ENCODE results near the gene EXOC6. TPM values are rescaled to one million over a fixed set of nuclear protein-coding genes. Genes with fewer than 3 reads are reported as not detected.

EXOC6 gene
- total and polyA plus RNA-seq, 9 donors, result 6.2 to 12.8 (median 9.7) TPM

DNA sequence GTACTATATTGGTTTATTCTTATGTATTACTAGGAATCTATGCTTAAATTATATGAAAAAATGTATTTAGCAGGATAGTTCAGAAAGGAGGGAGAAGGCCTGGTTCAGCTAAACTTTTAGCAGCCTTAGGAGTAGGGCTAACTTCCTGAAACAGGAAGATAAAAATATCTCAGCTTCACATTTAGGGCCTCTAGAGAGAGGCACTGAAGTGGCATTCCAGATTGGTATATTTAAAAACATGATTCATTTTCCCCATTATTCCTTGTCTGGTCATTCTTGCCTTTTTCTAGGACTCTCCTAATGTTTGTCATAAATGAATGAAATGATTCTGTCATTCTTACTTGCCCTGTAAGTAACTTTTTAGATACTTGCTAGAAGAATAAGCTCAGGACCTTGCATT is 149.3 kb downstream of the EXOC6 start:
- Histone ChIP-seq H3K4me3 (no peak overlapping the region), H3K36me3 (no peaks in the 10 kb centered on the region), H3K27ac (no peak overlapping the region), H3K9me3 (no peaks in the 10 kb centered on the region), H3K4me1 (ENCODE audit: insufficient read depth) (no peaks in the 10 kb centered on the region), H3K27me3 (no peaks in the 10 kb centered on the region)
- no peak for TF ChIP-seq EP300 (IDR thresholded peaks at IDR 0.05)
- TF ChIP-seq, protein P1, sequence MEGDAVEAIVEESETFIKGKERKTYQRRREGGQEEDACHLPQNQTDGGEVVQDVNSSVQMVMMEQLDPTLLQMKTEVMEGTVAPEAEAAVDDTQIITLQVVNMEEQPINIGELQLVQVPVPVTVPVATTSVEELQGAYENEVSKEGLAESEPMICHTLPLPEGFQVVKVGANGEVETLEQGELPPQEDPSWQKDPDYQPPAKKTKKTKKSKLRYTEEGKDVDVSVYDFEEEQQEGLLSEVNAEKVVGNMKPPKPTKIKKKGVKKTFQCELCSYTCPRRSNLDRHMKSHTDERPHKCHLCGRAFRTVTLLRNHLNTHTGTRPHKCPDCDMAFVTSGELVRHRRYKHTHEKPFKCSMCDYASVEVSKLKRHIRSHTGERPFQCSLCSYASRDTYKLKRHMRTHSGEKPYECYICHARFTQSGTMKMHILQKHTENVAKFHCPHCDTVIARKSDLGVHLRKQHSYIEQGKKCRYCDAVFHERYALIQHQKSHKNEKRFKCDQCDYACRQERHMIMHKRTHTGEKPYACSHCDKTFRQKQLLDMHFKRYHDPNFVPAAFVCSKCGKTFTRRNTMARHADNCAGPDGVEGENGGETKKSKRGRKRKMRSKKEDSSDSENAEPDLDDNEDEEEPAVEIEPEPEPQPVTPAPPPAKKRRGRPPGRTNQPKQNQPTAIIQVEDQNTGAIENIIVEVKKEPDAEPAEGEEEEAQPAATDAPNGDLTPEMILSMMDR (IDR thresholded peaks at IDR 0.05), result no peak
- no peak for TF ChIP-seq POLR2A (IDR thresholded peaks at IDR 0.05)
- intact Hi-C loops (cut with DNase I), result no loop called here
- no peak for DNase-seq

DNA sequence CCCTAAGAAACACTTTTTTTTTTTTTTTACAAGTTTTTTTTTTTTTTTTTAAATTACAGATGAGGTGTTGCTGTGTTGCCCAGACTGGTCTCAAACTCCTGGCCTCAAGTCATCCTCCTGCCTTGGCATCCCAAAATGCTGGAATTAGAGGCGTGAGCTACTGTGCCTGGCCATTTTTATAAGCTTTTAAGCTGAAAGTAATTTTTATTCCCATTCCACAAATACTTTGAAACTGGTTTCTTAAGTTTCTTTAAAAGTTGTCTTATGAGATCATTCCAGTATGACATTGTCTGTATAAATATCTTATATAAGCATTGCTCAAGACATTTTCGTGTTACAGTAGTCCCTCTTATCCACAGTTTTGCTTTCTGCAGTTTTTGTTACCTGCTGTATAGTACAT is 150.9 kb downstream of the EXOC6 start:
- H3K36me3 ChIP-seq, result no peaks in the 10 kb centered on the region
- no peaks in the 10 kb centered on the region for H3K9me3 ChIP-seq
- WGBS, 3 donors, result 85 to 96% (median 91%) methylated on average over 2 of the region's 2 CpGs
- DNase-seq, result no peak
- H3K27me3 ChIP-seq, result no peaks in the 10 kb centered on the region
- intact Hi-C loops (cut with DNase I), result no loop called here
- TF ChIP-seq EP300 (IDR thresholded peaks at IDR 0.05) (no peak), POLR2A (IDR thresholded peaks at IDR 0.05) (no peak)
- TF ChIP-seq, protein P1 (IDR thresholded peaks at IDR 0.05), result no peak
- no peak overlapping the region for H3K27ac ChIP-seq
- no peak overlapping the region for H3K4me3 ChIP-seq
- H3K4me1 ChIP-seq (ENCODE audit: insufficient read depth), result no peaks in the 10 kb centered on the region

DNA sequence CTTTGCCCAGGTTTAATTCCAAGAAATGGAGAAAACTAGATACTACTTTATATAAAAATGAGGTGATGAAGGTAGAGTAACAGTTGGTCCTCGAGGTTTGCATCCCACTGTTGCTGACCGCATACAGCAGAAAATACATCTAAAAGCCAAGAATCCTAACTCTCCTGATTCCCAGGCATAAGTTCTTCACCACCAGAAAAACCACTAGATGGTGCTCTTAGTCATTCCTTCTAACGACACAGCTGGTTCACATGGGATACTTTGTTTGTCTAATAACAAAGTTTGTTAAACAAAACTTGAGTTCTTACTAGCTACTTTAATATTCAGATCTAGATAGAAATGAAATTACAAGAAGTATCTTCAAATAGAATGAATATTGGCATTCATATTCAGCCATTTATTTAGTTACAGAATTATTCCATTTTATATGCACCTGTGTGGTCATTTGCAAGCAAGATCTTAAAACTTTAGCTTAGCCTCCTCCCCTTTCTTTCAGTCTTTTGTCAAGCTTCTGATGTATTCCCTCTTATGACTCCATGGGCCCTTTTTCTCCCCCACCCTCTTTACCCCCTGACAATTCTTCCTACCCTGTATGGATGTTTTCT is 158.2 kb downstream of the EXOC6 start:
- Histone ChIP-seq H3K27ac (no peak overlapping the region), H3K27me3 (no peaks in the 10 kb centered on the region), H3K36me3 (no peaks in the 10 kb centered on the region), H3K4me3 (no peak overlapping the region), H3K9me3 (no peaks in the 10 kb centered on the region), H3K4me1 (ENCODE audit: insufficient read depth) (no peaks in the 10 kb centered on the region)
- intact Hi-C loops (cut with DNase I), result no loop called here
- no peak for DNase-seq
- 2 to 4% (median 3%) methylated on average over 3 of the region's 3 CpGs for WGBS, 3 donors
- no peak for TF ChIP-seq EP300 (IDR thresholded peaks at IDR 0.05)
- TF ChIP-seq POLR2A (IDR thresholded peaks at IDR 0.05), result no peak
- TF ChIP-seq, protein P1 (IDR thresholded peaks at IDR 0.05), result peak in 2 of 3 donors; percentile 22 to 38

- 92 to 95% (median 94%) methylated on average over 3 of the region's 3 CpGs for whole genome bisulfite sequencing, 3 donors
These were observed 167.4 kb downstream of the EXOC6 start for GRCh38 chr10:93015722-93016121.

More at GRCh38 chr10:93015722-93016121, 167.4 kb downstream of the EXOC6 start:
- Histone ChIP-seq H3K36me3 (no peaks in the 10 kb centered on the region), H3K27me3 (no peaks in the 10 kb centered on the region), H3K27ac (no peak overlapping the region), H3K9me3 (no peaks in the 10 kb centered on the region), H3K4me3 (no peak overlapping the region), H3K4me1 (ENCODE audit: insufficient read depth) (no peaks in the 10 kb centered on the region)
- no peak for DNase-seq
- intact Hi-C loops (cut with DNase I), result no loop called here
- TF ChIP-seq POLR2A (IDR thresholded peaks at IDR 0.05), result no peak
- TF ChIP-seq, protein P1 (IDR thresholded peaks at IDR 0.05), result no peak
- TF ChIP-seq EP300 (IDR thresholded peaks at IDR 0.05), result no peak
